CD4-positive, alpha-beta T cell treated with Interleukin-12 subunit alpha and Interleukin-12 subunit beta, for 1 hour (primary cell): Measurements from ENCODE around the gene GRIP2.

ENCODE experiments used
- DNase-seq: peaks from one replicate; pipeline ENCODE4 v3.0.0-alpha.2; 2020

Gene GRIP2

DNA sequence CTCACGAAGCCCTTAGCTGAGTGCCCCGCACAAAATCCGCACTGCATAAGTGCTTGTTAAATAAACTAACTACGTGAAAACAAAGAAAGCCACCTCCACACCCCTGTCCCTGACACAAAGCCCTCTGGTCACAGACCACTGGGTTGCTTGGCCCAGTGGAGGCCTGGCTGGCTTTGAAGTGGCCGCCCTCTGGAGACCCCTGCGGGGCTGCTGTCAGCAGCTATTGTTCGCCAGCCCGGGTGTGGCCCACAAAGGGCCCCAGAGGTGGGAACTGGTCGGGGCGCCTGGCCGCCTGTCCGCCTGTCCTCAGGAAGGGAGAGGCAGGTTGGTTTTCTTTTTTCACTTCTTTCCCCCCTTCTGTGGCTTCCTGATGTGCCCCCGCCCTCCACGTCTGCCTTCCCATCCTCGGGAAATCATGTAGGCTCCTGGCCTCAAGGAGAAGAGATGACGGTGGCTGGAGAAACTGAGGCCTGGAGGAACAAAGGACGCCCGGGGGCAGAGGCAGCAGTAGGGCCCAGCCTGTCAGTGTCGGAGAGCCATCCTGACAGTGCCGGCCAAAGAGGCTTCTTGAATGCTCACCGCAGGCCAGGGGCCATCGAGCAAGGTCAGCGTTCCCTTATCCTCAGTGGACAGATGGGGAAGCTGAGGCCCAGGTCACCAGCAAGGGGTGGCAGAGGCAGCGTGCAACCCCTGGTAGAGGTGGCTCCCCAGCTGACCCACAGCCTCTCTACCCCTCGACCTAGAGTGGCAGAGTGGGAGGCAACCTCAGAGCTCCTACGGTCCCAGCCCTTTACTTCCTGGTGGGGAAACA is 76.6 kb downstream of the GRIP2 start:
- DNase-seq = no peak

DNA sequence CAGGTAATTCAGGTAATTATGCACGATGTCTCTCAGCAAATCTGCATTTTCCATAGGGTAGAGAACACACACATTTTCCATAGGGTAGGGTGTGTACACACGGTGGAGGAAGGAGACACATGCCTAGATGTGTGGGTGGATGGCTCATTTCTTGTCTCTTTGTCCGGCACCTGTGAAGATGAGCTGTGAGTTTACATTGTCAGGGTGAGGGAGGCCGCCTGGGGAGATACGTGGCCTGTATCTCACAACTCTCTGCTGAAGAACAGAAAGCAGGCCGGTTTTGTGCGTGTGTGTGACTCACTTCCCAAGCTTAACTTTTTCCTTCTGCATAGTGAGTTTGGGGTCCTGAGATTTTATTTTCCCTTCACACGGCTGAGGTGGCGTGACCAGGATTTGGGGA is 77.4 kb downstream of the GRIP2 start:
- DNase-seq = no peak

GRCh38 chr3:14461748-14462324 is 78.3 kb downstream of the GRIP2 start:
- DNase-seq = peak; percentile 52

GRCh38 chr3:14461006-14461747 is 79.0 kb downstream of the GRIP2 start:
- no peak for DNase-seq

GRCh38 chr3:14460342-14461005 is 79.7 kb downstream of the GRIP2 start:
- DNase-seq = no peak

DNA sequence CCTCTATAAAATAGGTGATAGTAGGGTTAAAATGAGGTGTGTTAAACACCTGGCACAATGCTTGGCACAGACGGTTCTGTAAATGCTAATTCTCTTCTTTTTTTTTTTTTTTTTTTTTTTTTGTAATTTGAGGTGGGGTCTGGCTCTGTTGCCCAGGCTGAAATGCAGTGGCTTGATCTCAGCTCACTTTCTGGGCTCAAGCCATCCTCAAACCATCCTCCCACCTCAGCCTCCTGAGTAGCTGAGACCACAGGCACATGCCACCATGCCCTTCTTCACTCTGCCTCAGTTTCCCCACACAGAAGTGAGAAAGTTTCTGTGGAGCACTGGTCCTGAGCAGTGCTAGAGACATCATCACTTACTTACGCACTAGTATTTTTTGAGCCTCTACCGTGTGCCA is 80.4 kb downstream of the GRIP2 start:
- DNase-seq = no peak

DNA sequence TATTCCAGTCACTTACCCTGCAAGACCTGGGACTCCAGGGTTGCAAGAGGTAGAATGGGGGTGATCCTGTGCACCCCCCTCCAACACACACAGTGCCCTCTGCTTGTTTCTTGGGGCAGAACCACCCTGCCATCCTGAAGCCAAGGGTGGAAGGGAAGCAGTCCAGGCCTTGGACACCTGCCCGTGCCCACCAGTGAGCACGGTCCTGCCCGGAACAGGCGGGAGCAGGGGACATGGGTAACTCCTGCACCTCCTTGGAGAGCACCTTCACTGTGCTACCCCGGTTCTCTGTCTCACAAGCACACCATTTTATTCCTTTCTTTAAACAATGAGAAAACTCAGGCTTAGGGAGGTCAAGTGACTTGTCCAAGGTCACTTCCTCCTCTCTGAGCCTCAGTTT is 80.8 kb downstream of the GRIP2 start:
- DNase-seq = no peak

GRCh38 chr3:14458434-14459275 is 81.5 kb downstream of the GRIP2 start:
- no peak for DNase-seq

DNA sequence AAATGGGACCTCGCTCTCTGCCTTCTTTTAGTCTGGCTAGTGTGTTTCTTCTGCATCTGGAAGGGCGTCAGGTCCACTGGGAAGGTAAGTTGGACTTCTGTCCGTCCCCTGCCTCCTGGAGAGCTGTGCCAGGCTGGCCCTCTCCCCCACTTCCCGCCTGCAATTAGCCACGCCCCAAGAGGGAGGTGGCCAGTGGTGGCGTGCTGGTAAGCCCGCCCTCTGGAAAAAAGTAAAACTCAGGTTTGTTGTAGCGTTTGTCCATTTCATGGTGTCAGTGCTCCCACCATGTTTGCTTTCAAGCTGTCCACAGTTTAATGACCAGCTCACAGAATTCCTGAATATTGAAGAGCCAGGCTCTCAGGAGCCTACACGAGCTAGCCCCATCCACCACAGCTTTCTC is 82.1 kb downstream of the GRIP2 start:
- no peak for DNase-seq

DNA sequence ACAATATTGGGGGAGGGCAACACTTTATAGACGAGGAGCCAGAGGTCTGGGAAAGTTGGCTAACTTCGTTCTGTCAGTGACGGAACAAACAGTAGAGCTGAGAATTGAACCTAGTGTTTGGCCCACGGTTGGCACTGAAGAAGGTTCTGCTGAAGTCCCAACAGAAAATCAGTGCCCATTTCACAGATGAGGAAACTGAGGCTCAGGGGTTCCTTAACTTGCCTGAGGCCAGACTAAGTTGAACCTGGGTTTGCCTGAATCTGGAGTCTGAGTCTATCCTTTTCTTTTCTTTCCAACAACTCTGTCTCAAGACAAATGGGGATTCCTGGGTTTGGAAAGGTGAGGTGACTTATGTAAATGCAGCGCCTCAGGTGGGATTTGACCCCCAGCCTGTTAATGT is 82.7 kb downstream of the GRIP2 start:
- DNase-seq = no peak

GRCh38 chr3:14456794-14457193 is 83.3 kb downstream of the GRIP2 start:
- DNase-seq = no peak

GRCh38 chr3:14455571-14456317 is 84.4 kb downstream of the GRIP2 start:
- no peak for DNase-seq

- no peak for DNase-seq
Measured at GRCh38 chr3:14454639-14455310, 85.4 kb downstream of the GRIP2 start.

DNA sequence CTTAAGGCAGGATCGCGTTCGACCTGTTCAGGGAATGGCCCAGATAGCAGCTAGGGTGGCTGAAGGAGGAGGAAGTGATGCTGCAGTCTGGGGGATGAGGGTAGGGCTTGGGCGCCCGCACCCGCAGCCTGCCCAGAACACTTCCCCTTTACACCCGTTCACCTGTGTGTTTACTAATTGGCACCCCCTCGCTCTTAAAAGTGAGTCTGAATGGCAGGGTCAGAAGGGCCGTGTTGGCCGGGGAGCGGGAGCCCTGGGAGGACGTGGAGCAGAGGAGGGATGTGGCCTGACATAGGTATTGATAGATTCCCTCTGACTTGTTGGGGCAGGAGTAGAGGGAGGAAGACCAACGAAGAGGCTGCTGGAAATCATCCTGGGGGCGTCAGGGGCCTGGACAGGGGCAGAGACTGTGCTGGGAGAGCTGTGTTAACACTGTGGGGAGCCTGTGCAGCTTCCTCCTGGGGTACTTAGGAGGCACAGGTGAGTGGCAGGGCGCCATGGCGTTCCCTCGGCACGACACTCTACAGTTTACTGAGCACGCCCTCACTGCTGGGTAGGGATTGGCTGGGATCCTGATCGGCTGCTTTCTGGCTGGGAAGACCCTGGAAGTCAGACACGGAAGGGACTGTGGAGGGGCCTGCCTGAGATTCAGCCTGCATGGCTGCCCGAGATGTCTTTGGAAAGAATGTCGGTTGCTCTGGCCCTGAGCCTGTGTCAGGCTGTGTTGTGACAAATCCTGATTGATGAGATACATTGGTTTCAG is 86.1 kb downstream of the GRIP2 start:
- no peak for DNase-seq

DNA sequence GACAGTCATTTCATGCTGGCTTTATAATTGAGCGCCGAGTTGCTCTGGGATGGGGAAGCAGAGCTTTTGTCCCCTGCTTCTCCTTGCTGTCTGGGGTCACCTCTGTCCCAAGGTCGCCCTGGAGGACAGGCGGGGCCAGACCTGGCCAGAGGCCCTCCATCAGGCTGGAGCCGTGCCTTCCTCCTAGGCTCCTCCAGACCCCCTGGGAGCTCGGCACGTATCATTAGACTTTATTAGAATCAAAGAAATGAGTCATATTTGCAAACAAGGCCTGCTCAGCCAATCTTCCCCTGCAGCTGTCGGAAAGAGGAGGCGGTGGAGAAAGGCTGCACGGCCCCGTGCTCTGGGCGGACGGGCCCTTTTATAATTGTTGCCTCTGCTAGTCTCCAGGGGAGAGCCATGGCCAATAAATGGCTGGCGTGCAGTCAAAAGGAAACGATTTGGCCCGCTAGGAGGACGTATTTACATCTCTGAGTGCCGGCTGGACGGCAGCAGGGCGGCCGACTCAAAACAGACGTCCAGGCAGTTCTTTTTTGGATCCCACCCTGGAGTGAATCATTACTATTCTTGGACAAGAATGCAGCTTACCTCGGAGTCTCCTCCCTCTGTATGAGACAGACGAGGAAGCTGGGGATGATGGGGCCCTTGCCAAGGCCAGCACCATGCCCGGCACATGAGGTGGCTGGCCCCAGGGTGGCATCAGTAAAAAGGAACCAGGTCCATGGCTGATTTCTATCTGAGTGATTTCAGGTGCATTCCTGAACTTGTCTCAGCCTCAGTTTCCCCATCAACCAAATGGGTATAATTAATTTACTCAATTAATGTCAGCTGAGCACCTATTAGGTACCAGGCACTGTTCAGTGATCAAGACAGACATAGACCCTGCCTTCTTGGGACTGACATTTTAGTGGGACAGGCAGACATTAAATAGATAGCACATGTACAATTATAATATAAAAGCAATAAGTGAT is 87.1 kb downstream of the GRIP2 start:
- DNase-seq = no peak

GRCh38 chr3:14451844-14452739 is 88.0 kb downstream of the GRIP2 start:
- no peak for DNase-seq

DNA sequence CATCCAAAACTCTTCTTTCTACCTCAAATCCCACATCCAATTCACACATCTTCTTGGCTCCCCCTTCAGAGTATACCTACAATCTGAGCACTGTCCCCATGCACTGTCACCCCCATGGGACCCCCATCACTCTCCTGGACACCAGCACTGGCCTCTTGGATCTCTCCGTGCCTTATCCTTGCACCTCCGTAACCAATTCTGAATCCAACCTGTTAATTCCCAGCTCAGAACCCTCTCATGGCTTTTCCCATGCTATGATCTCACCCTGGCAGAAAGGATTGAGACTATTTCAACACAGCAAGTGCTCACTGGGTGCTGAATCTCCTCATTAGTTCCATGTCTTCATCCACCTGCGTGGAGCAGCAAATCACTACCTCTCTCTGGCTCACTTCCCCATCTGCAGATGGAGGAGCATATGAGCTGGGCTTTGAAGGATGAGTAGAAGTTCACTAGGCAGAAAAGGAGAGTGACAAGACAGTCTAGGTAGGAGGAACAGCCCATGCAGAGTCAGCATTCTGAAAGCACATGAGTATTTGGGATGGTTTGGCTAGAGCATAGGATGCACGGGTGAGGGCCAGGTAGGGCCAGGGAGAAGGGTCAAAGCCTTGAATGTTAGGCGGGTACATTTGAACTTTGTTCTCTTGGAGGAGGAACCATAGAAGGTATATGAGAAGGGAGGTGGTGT is 89.1 kb downstream of the GRIP2 start:
- no peak for DNase-seq
